ENCODE measurements around the gene CSN3. TPM values are rescaled to one million over a fixed set of nuclear protein-coding genes. Genes with fewer than 3 reads are reported as not detected.

The CSN3 gene
- total RNA-seq, 1 donor from 2014 or later, result not detected

DNA sequence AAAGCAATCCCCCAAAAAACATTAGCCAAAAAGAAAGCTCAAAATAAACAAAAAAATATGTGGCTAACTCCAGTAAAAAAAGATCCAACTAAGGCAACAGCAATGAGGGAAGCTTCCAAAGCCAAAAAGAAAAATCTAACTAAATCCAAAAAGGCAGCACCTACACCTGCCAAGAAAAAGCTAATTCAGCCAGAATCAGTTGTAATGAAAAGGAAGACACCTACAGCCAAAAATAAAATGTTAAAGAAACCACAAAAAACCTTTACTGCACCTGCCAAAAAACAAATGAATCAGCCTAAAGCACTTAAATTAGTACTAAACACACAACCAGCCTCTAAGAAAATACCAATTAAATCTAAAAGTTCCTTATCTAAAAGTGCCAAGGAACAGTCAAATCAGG lies 55.2 kb downstream of the CSN3 start:
- no peak overlapping the region for H3K4me3 Mint-ChIP-seq
- no peaks in the 10 kb centered on the region for H3K4me1 Mint-ChIP-seq
- ChIA-PET POLR2A (no interaction called here), CTCF (no interaction called here)
- H3K9me3 Mint-ChIP-seq, result peaks cover 2% of the 10 kb centered on the region
- TF ChIP-seq, protein P1, sequence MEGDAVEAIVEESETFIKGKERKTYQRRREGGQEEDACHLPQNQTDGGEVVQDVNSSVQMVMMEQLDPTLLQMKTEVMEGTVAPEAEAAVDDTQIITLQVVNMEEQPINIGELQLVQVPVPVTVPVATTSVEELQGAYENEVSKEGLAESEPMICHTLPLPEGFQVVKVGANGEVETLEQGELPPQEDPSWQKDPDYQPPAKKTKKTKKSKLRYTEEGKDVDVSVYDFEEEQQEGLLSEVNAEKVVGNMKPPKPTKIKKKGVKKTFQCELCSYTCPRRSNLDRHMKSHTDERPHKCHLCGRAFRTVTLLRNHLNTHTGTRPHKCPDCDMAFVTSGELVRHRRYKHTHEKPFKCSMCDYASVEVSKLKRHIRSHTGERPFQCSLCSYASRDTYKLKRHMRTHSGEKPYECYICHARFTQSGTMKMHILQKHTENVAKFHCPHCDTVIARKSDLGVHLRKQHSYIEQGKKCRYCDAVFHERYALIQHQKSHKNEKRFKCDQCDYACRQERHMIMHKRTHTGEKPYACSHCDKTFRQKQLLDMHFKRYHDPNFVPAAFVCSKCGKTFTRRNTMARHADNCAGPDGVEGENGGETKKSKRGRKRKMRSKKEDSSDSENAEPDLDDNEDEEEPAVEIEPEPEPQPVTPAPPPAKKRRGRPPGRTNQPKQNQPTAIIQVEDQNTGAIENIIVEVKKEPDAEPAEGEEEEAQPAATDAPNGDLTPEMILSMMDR (IDR thresholded peaks at IDR 0.05), result no peak
- ATAC-seq (ENCODE audit: low read depth), result no peak
- no peaks in the 10 kb centered on the region for H3K36me3 Mint-ChIP-seq (ENCODE audit: low read depth)
- H3K27me3 Mint-ChIP-seq, result no peaks in the 10 kb centered on the region
- no peak for DNase-seq
- intact Hi-C loops (cut with micrococcal nuclease), result no loop called here
- H3K27ac Mint-ChIP-seq, result no peak overlapping the region

DNA sequence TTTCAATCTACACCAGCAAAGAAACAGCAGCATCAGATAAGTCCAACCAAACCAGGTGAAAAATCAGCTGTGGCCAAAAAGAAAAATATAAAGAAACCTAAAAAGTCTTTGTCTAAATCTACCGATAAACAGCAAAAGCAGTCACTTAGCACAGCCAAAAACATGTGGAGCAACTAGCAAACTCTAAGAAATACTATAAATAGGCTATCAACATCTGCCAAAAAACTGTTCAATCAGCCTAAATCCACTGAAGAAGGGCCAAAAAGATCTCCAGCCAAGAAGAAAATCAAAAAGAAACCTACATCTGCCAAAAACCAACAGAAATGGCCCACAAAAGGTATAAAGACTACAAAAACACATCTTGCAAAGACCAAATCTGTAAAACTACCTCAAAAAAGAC lies 55.7 kb downstream of the CSN3 start:
- intact Hi-C loops (cut with micrococcal nuclease), result no loop called here
- TF ChIP-seq, protein P1 (IDR thresholded peaks at IDR 0.05), result no peak
- Mint-ChIP-seq H3K4me3 (no peak overlapping the region), H3K27me3 (no peaks in the 10 kb centered on the region), H3K9me3 (peaks cover 2% of the 10 kb centered on the region), H3K4me1 (no peaks in the 10 kb centered on the region), H3K27ac (no peak overlapping the region), H3K36me3 (ENCODE audit: low read depth) (no peaks in the 10 kb centered on the region)
- ChIA-PET POLR2A (no interaction called here), CTCF (no interaction called here)
- no peak for ATAC-seq (ENCODE audit: low read depth)
- DNase-seq, result no peak

DNA sequence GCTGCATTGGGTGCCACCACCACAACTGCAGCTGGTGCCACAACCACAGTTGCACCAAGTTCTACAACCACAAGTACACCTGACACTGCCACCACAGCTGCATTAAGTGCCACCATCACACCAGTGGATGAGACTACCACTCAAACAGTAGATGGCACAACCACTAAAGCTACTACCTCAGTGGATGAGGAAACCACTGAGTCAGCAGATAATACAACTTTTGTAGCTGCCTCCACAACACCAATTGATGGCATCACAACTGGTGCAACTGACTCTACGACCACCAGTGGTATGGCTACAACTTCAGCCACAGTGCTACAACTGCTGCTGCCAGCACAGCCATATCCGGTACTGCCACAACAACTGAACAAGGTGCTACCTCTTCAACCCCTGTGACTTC lies 57.2 kb downstream of the CSN3 start:
- no peaks in the 10 kb centered on the region for H3K9me3 Mint-ChIP-seq
- H3K4me3 Mint-ChIP-seq, result no peak overlapping the region
- no peaks in the 10 kb centered on the region for H3K36me3 Mint-ChIP-seq (ENCODE audit: low read depth)
- CTCF ChIA-PET, result no interaction called here
- intact Hi-C loops (cut with micrococcal nuclease), result no loop called here
- H3K27me3 Mint-ChIP-seq, result no peaks in the 10 kb centered on the region
- H3K27ac Mint-ChIP-seq, result no peak overlapping the region
- no peaks in the 10 kb centered on the region for H3K4me1 Mint-ChIP-seq
- TF ChIP-seq, protein P1 (IDR thresholded peaks at IDR 0.05), result no peak
- POLR2A ChIA-PET, result no interaction called here
- ATAC-seq (ENCODE audit: low read depth) (no peak), DNase-seq (no peak)

DNA sequence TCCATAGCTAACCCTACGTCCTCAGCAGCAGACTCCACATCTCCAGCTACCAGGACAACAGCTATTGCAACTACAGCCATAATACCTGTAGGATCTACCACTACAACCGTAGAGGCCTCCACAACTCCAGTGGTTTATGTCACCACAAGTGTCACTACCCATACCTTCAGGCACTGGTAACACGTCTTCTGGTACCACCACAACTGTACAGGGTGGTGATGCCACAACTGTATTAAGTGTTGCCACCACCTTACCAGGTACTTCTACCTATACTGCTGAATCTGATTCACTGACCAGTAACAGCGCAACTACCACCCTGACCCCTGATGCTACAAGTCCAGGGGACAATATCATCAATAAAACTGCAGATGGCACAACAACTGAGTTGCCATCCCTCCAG lies 57.8 kb downstream of the CSN3 start:
- POLR2A ChIA-PET, result no interaction called here
- Mint-ChIP-seq H3K9me3 (no peaks in the 10 kb centered on the region), H3K4me1 (no peaks in the 10 kb centered on the region), H3K27ac (no peak overlapping the region), H3K27me3 (no peaks in the 10 kb centered on the region), H3K4me3 (no peak overlapping the region), H3K36me3 (ENCODE audit: low read depth) (no peaks in the 10 kb centered on the region)
- intact Hi-C loops (cut with micrococcal nuclease), result no loop called here
- DNase-seq (no peak), ATAC-seq (ENCODE audit: low read depth) (no peak)
- TF ChIP-seq, protein P1 (IDR thresholded peaks at IDR 0.05), result no peak
- CTCF ChIA-PET, result no interaction called here

Other genes starting within 250 kb of the CSN3 start
- gene STATH, start 246.6 kb upstream of the CSN3 start, total RNA-seq, result not detected in 2 replicates
- not detected in 2 replicates for gene HTN3, start 214.1 kb upstream of the CSN3 start, total RNA-seq
- not detected in 2 replicates for gene HTN1, start 192.2 kb upstream of the CSN3 start, total RNA-seq
- not detected in 2 replicates for gene PRR27, start 88.4 kb upstream of the CSN3 start, total RNA-seq
- gene ODAM, start 46.9 kb upstream of the CSN3 start, total RNA-seq, result not detected in 2 replicates
- not detected in 2 replicates for gene FDCSP, start 16.5 kb upstream of the CSN3 start, total RNA-seq
- gene CABS1, start 92.4 kb downstream of the CSN3 start, total RNA-seq, result not detected in 2 replicates
- gene SMR3A, start 118.2 kb downstream of the CSN3 start, total RNA-seq, result not detected in 2 replicates
- gene SMR3B, start 140.5 kb downstream of the CSN3 start, total RNA-seq, result not detected in 2 replicates
- not detected in 2 replicates for gene OPRPN, start 155.3 kb downstream of the CSN3 start, total RNA-seq
- gene MUC7, start 229.6 kb downstream of the CSN3 start, total RNA-seq, result not detected in 2 replicates

Data from activated B cell treated with CpG ODN at 0.5 μM for 24 hours (primary cell).